HEK293 (cell line): Measurements from ENCODE around the gene ZNF579.
"Not testable (repeated sequence)": the region's sequence is repeated elsewhere in the genome, so short reads cannot be mapped to it uniquely, and the experiment has no call there.

ENCODE experiments used
- CTCF ChIA-PET: fragments of 350-600 bp; formaldehyde crosslinking; extraction: SDS; loops from one replicate; lab custom pipeline; 2021; ENCODE audit warnings: antibody characterized with exemption; lab: Yijun Ruan, JAX
- POLR2A ChIA-PET: fragments of 300-600 bp; formaldehyde crosslinking; extraction: SDS; loops from one replicate; lab custom pipeline; 2020; ENCODE audit warnings: antibody characterized with exemption, inconsistent platforms; lab: Yijun Ruan, JAX
- H3K27ac ChIP-seq: fragments of 200-500 bp; sonication (Bioruptor generic); 2 replicates; pipeline ENCODE4 v1.5.1; 2014; ENCODE audit warnings: low read depth, low read length, control low read depth, inconsistent platforms; ENCODE audit errors: extremely low read depth
- H3K36me3 ChIP-seq, 2 experiments: fragments of 200-500 bp in 1 of 2; sonication (Bioruptor generic) in 1 of 2; 1 replicate in 1 of 2; 2 replicates in 1 of 2; pipeline ENCODE4 v1.5.1; 2014 to 2017; ENCODE audit warnings: inconsistent platforms in 2 of 2, low read length in 2 of 2; ENCODE audit not compliant: control insufficient read depth in 2 of 2, insufficient read depth in 1 of 2
- H3K4me1 ChIP-seq: fragments of 200-500 bp; sonication (Bioruptor generic); 2 replicates; pipeline ENCODE4 v1.5.1; 2014; ENCODE audit warnings: mild to moderate bottlenecking, low read length, inconsistent platforms; ENCODE audit not compliant: control insufficient read depth, insufficient read depth
- H3K4me3 ChIP-seq: 2 replicates; pipeline ENCODE4 v1.5.1; 2011; ENCODE audit warnings: low read depth, mild to moderate bottlenecking, control low read depth, low read length, moderate library complexity
- H3K9me3 ChIP-seq: fragments of 200-500 bp; sonication (Bioruptor generic); 2 replicates; pipeline ENCODE4 v1.5.1; 2014; ENCODE audit warnings: low read depth, low read length, inconsistent platforms; ENCODE audit not compliant: control insufficient read depth, insufficient read depth
- EGR2 ChIP-seq: fragments of 450-650 bp; formaldehyde crosslinking; IDR thresholded peaks from 2 replicates; pipeline ENCODE4 v1.5.1; 2016; ENCODE audit warnings: low read depth, missing biosample characterization, missing genetic modification characterization
- GLIS1 ChIP-seq: fragments of 450-650 bp; formaldehyde crosslinking; IDR thresholded peaks from 2 replicates; pipeline ENCODE4 v1.5.1; 2016; ENCODE audit warnings: missing biosample characterization, missing genetic modification characterization
- KLF17 ChIP-seq: fragments of 450-650 bp; formaldehyde crosslinking; IDR thresholded peaks from 2 replicates; pipeline ENCODE4 v1.5.1; 2016; ENCODE audit warnings: missing biosample characterization, missing genetic modification characterization
- KLF9 ChIP-seq: fragments of 450-650 bp; formaldehyde crosslinking; IDR thresholded peaks from 2 replicates; pipeline ENCODE4 v1.5.1; 2016; ENCODE audit warnings: missing biosample characterization, missing genetic modification characterization, low read depth
- PRDM10 ChIP-seq: fragments of 450-650 bp; formaldehyde crosslinking; IDR thresholded peaks from 2 replicates; pipeline ENCODE4 v1.5.1; 2016; ENCODE audit warnings: missing biosample characterization, missing genetic modification characterization
- RBAK ChIP-seq: fragments of 450-650 bp; formaldehyde crosslinking; IDR thresholded peaks from 2 replicates; pipeline ENCODE4 v1.5.1; 2016; ENCODE audit warnings: missing biosample characterization, missing genetic modification characterization
- TCF7L2 ChIP-seq: IDR thresholded peaks from 2 replicates; pipeline ENCODE4 v1.6.1; 2011; ENCODE audit warnings: low read depth, mild to moderate bottlenecking, inconsistent platforms, low read length, moderate library complexity, borderline replicate concordance
- ZBTB20 ChIP-seq: fragments of 450-650 bp; formaldehyde crosslinking; IDR thresholded peaks from 2 replicates; pipeline ENCODE4 v1.5.1; 2016; ENCODE audit warnings: missing biosample characterization, missing genetic modification characterization
- ZBTB44 ChIP-seq: fragments of 450-650 bp; IDR thresholded peaks from 2 replicates; pipeline ENCODE4 v1.5.1; 2018; ENCODE audit warnings: missing biosample characterization, mild to moderate bottlenecking, missing genetic modification characterization
- ZFHX2 ChIP-seq: fragments of 450-650 bp; formaldehyde crosslinking; conservative IDR thresholded peaks from 2 replicates; pipeline ENCODE4 v1.5.1; 2016; ENCODE audit warnings: missing biosample characterization, missing genetic modification characterization
- ZFP3 ChIP-seq: fragments of 450-650 bp; formaldehyde crosslinking; IDR thresholded peaks from 2 replicates; pipeline ENCODE4 v1.5.1; 2016; ENCODE audit warnings: low read depth, missing biosample characterization, missing genetic modification characterization
- ZNF10 ChIP-seq: fragments of 450-650 bp; formaldehyde crosslinking; IDR thresholded peaks from 2 replicates; pipeline ENCODE4 v1.5.1; 2017; ENCODE audit warnings: missing biosample characterization, missing genetic modification characterization
- ZNF121 ChIP-seq: fragments of 450-650 bp; formaldehyde crosslinking; IDR thresholded peaks from 2 replicates; pipeline ENCODE4 v1.5.1; 2016; ENCODE audit warnings: missing biosample characterization, missing genetic modification characterization
- ZNF16 ChIP-seq: fragments of 450-650 bp; formaldehyde crosslinking; IDR thresholded peaks from 2 replicates; pipeline ENCODE4 v1.5.1; 2016; ENCODE audit warnings: low read depth, missing biosample characterization, missing genetic modification characterization
- ZNF350 ChIP-seq: fragments of 450-650 bp; formaldehyde crosslinking; IDR thresholded peaks from 2 replicates; pipeline ENCODE4 v1.5.0; 2017; ENCODE audit warnings: missing biosample characterization, mild to moderate bottlenecking, missing genetic modification characterization
- ZNF366 ChIP-seq: fragments of 450-650 bp; formaldehyde crosslinking; conservative IDR thresholded peaks from 2 replicates; pipeline ENCODE4 v1.5.1; 2016; ENCODE audit warnings: missing biosample characterization, missing genetic modification characterization
- ZNF394 ChIP-seq: fragments of 450-650 bp; formaldehyde crosslinking; IDR thresholded peaks from 2 replicates; pipeline ENCODE4 v1.5.1; 2016; ENCODE audit warnings: missing biosample characterization, missing genetic modification characterization, mild to moderate bottlenecking, moderate library complexity, borderline replicate concordance
- ZNF416 ChIP-seq: fragments of 450-650 bp; formaldehyde crosslinking; IDR thresholded peaks from 2 replicates; pipeline ENCODE4 v1.5.1; 2016; ENCODE audit warnings: missing biosample characterization, missing genetic modification characterization
- ZNF501 ChIP-seq: fragments of 450-650 bp; formaldehyde crosslinking; IDR thresholded peaks from 2 replicates; pipeline ENCODE4 v1.5.1; 2016; ENCODE audit warnings: missing biosample characterization, missing genetic modification characterization
- ZNF548 ChIP-seq: fragments of 450-650 bp; formaldehyde crosslinking; IDR thresholded peaks from 2 replicates; pipeline ENCODE4 v1.5.1; 2016; ENCODE audit warnings: missing biosample characterization, missing genetic modification characterization
- ZNF560 ChIP-seq: fragments of 450-650 bp; formaldehyde crosslinking; IDR thresholded peaks from 2 replicates; pipeline ENCODE4 v1.5.1; 2017; ENCODE audit warnings: missing biosample characterization, missing genetic modification characterization, borderline replicate concordance
- ZNF561 ChIP-seq: fragments of 450-650 bp; IDR thresholded peaks from 2 replicates; pipeline ENCODE4 v1.5.1; 2018; ENCODE audit warnings: missing biosample characterization, missing genetic modification characterization, borderline replicate concordance
- ZNF629 ChIP-seq: fragments of 450-650 bp; formaldehyde crosslinking; IDR thresholded peaks from 2 replicates; pipeline ENCODE4 v1.5.1; 2017; ENCODE audit warnings: missing biosample characterization, missing genetic modification characterization
- ZNF692 ChIP-seq: fragments of 450-650 bp; formaldehyde crosslinking; IDR thresholded peaks from 2 replicates; pipeline ENCODE4 v1.5.1; 2016; ENCODE audit warnings: missing biosample characterization, missing genetic modification characterization
- ZNF785 ChIP-seq: fragments of 450-650 bp; formaldehyde crosslinking; IDR thresholded peaks from 2 replicates; pipeline ENCODE4 v1.5.1; 2016; ENCODE audit warnings: missing biosample characterization, missing genetic modification characterization
- ZNF792 ChIP-seq: fragments of 450-650 bp; formaldehyde crosslinking; IDR thresholded peaks from 2 replicates; pipeline ENCODE4 v1.5.1; 2016; ENCODE audit warnings: missing biosample characterization, missing genetic modification characterization
- ZXDB ChIP-seq: fragments of 450-650 bp; formaldehyde crosslinking; IDR thresholded peaks from 2 replicates; pipeline ENCODE4 v1.5.1; 2016; ENCODE audit warnings: missing biosample characterization, missing genetic modification characterization

ZNF579 gene

GRCh38 chr19:55535173-55535964 is 45.3 kb downstream of the ZNF579 start (continued):
- TF ChIP-seq ZBTB44 (no peak), ZNF394 (no peak)

GRCh38 chr19:55534280-55534679 is 46.4 kb downstream of the ZNF579 start:
- H3K4me1 ChIP-seq, H3K27ac ChIP-seq, H3K9me3 ChIP-seq, H3K36me3 ChIP-seq, H3K4me3 ChIP-seq: not testable (repeated sequence)
- CTCF ChIA-PET, result interaction anchor here (0.6 to 1.6 kb wide), 3 partner anchors 30 to 232 kb away, joined by 3 to 8 read pairs (median 4); no protein-coding TSS in a partner anchor
- POLR2A ChIA-PET, result interaction anchor here (1.4 kb wide), 1 partner anchor 72 kb away, joined by 4 read pairs; the partner anchor contains the start of gene ZNF865
- TF ChIP-seq ZNF121 (peak; percentile 81), ZNF548 (peak; percentile 67; the same call in 1 of the 2 replicates)

- Histone ChIP-seq H3K4me3 (no peak overlapping the region), H3K9me3 (no peaks in the 10 kb centered on the region), H3K27ac (no peak overlapping the region), H3K4me1 (no peaks in the 10 kb centered on the region), H3K36me3 (no peaks in the 10 kb centered on the region)
- ChIA-PET CTCF (no interaction called here), POLR2A (no interaction called here)
- TF ChIP-seq KLF9 (tag by site-specific recombination) (no peak), ZFP3 (tag by site-specific recombination) (no peak), ZBTB20 (no peak), ZNF501 (tag by site-specific recombination) (no peak), ZNF350 (tag by site-specific recombination) (no peak), ZNF629 (tag by site-specific recombination) (no peak), ZNF10 (tag by site-specific recombination) (no peak), ZNF692 (0 out of 2 replicates have a peak, but pooled peaks have one; percentile 36), RBAK (tag by site-specific recombination) (no peak), ZNF792 (tag by site-specific recombination) (no peak), ZXDB (tag by site-specific recombination) (no peak), KLF17 (no peak), ZNF785 (no peak), EGR2 (tag by site-specific recombination) (peak; percentile 49), ZNF560 (tag by site-specific recombination) (no peak), ZNF366 (tag by site-specific recombination) (no peak), ZFHX2 (peak; percentile 34), ZNF561 (no peak), TCF7L2 (no peak), GLIS1 (tag by site-specific recombination) (peak; percentile 35), ZNF416 (no peak), PRDM10 (tag by site-specific recombination) (no peak), ZNF16 (tag by site-specific recombination) (no peak)
Observed at GRCh38 chr19:55530996-55531395, 49.7 kb downstream of the ZNF579 start.
